NCI-H510A (cell line): ENCODE results near the gene SIGLEC9.
"Not testable (repeated sequence)": the region's sequence is repeated elsewhere in the genome, so short reads cannot be mapped to it uniquely, and the experiment has no call there.

Source experiments
- DNase-seq: peaks from one replicate; lab custom pipeline; 2025; lab: John Stamatoyannopoulos, UW

SIGLEC9 gene

GRCh38 chr19:51145916-51146493 is 21.3 kb downstream of the SIGLEC9 start:
- DNase-seq: no peak

GRCh38 chr19:51146751-51147150 is 22.0 kb downstream of the SIGLEC9 start:
- no peak for DNase-seq

- no peak for DNase-seq
Measured at GRCh38 chr19:51147663-51148062, 23.0 kb downstream of the SIGLEC9 start.

- DNase-seq: no peak
Measured at GRCh38 chr19:51148580-51148979, 23.9 kb downstream of the SIGLEC9 start.

GRCh38 chr19:51150627-51151026 is 25.9 kb downstream of the SIGLEC9 start:
- no peak for DNase-seq

GRCh38 chr19:51156710-51157109 is 32.0 kb downstream of the SIGLEC9 start:
- DNase-seq: no peak

GRCh38 chr19:51157265-51157664 is 32.6 kb downstream of the SIGLEC9 start:
- DNase-seq: no peak

GRCh38 chr19:51158474-51159129 is 33.9 kb downstream of the SIGLEC9 start:
- DNase-seq: no peak

- no peak for DNase-seq
Measured at GRCh38 chr19:51159656-51160055, 35.0 kb downstream of the SIGLEC9 start.

GRCh38 chr19:51161266-51161665 is 36.6 kb downstream of the SIGLEC9 start:
- DNase-seq: no peak

GRCh38 chr19:51161867-51162496 is 37.3 kb downstream of the SIGLEC9 start:
- no peak for DNase-seq

- DNase-seq: no peak
Measured at GRCh38 chr19:51163257-51163656, 38.6 kb downstream of the SIGLEC9 start.

- no peak for DNase-seq
Measured at GRCh38 chr19:51164215-51164614, 39.5 kb downstream of the SIGLEC9 start.

- DNase-seq: no peak
Measured at GRCh38 chr19:51166846-51167490, 42.3 kb downstream of the SIGLEC9 start.

- DNase-seq: no peak
Measured at GRCh38 chr19:51168564-51169282, 44.0 kb downstream of the SIGLEC9 start.

GRCh38 chr19:51169283-51169918 is 44.7 kb downstream of the SIGLEC9 start:
- DNase-seq: not testable (repeated sequence)

- DNase-seq: no peak
Measured at GRCh38 chr19:51172223-51172622, 47.5 kb downstream of the SIGLEC9 start.

- DNase-seq: no peak
Measured at GRCh38 chr19:51173681-51174080, 49.0 kb downstream of the SIGLEC9 start.

- DNase-seq: no peak
Measured at GRCh38 chr19:51179256-51179655, 54.5 kb downstream of the SIGLEC9 start.
